Dedifferentiated amniotic fluid mesenchymal stem cell (primary cell): Measurements from ENCODE around the gene ITIH5.

Experiments used
- DNase-seq: peaks from one replicate; pipeline ENCODE4 v3.0.0-alpha.2; 2016; ENCODE audit errors: extremely low spot score

ITIH5 gene

GRCh38 chr10:7550013-7550412 lies 116.8 kb downstream of the ITIH5 start:
- DNase-seq, result no peak

GRCh38 chr10:7547829-7548228 lies 118.9 kb downstream of the ITIH5 start:
- no peak for DNase-seq

GRCh38 chr10:7547206-7547605 lies 119.6 kb downstream of the ITIH5 start:
- no peak for DNase-seq

GRCh38 chr10:7546385-7546967 lies 120.3 kb downstream of the ITIH5 start:
- no peak for DNase-seq

GRCh38 chr10:7545792-7546191 lies 121.0 kb downstream of the ITIH5 start:
- no peak for DNase-seq

- no peak for DNase-seq
These were observed 121.5 kb downstream of the ITIH5 start for GRCh38 chr10:7545261-7545660.

GRCh38 chr10:7544203-7544602 lies 122.6 kb downstream of the ITIH5 start:
- DNase-seq, result no peak

- DNase-seq, result no peak
These were observed 124.4 kb downstream of the ITIH5 start for GRCh38 chr10:7542189-7542914.

GRCh38 chr10:7541137-7542087 lies 125.4 kb downstream of the ITIH5 start:
- no peak for DNase-seq

GRCh38 chr10:7538970-7539654 lies 127.7 kb downstream of the ITIH5 start:
- DNase-seq, result no peak

- no peak for DNase-seq
These were observed 129.6 kb downstream of the ITIH5 start for GRCh38 chr10:7537126-7537525.

GRCh38 chr10:7534480-7534852 lies 132.3 kb downstream of the ITIH5 start:
- DNase-seq, result no peak

- no peak for DNase-seq
These were observed 132.9 kb downstream of the ITIH5 start for GRCh38 chr10:7533657-7534479.

GRCh38 chr10:7532723-7533498 lies 133.9 kb downstream of the ITIH5 start:
- DNase-seq, result no peak

- DNase-seq, result no peak
These were observed 137.1 kb downstream of the ITIH5 start for GRCh38 chr10:7529638-7530037.

- DNase-seq, result no peak
These were observed 139.3 kb downstream of the ITIH5 start for GRCh38 chr10:7527468-7527867.

GRCh38 chr10:7526017-7526400 lies 140.8 kb downstream of the ITIH5 start:
- no peak for DNase-seq

GRCh38 chr10:7525314-7526016 lies 141.3 kb downstream of the ITIH5 start:
- peak; percentile 88 for DNase-seq

- no peak for DNase-seq
These were observed 143.1 kb downstream of the ITIH5 start for GRCh38 chr10:7523656-7524055.
